ENCODE data around the gene HIPK2. TPM values are rescaled to one million over a fixed set of nuclear protein-coding genes. Genes with fewer than 3 reads are reported as not detected.

The HIPK2 gene
- total and polyA plus RNA-seq, 2 of the 4 experiments (the other 2 are of a cell fraction): 22.0 to 27.1 TPM

DNA sequence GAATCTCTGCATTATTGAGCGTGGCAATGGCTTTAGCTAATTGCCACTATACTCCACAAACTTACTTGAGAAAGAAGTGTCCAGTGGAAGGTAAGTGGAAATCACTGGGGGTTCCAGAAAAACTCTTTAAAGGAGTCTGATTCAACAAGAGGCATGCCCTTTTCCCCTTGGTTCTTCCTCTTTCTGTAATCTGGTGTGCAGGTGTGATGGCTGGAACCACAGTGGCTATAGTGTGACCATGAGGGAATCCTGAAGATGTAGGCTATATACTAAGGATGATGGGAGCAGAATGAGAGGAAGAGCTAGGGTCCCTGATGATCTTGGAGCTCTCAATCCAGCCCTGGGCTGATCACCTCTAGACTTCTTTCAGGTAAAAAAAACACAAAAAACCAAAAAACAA is 256.4 kb downstream of the HIPK2 start:
- Histone ChIP-seq H2BK120ac (ENCODE audit: low read depth, low read length) (no peak overlapping the region), H3K4me3 (ENCODE audit: insufficient read depth, low read depth, low read length) (no peak overlapping the region), H4K91ac (ENCODE audit: insufficient read depth, low read depth, low read length) (no peak overlapping the region), H3K9ac (ENCODE audit: low read depth, low read length) (no peak overlapping the region), H3K4me2 (ENCODE audit: low read depth, low read length) (no peak overlapping the region), H3K36me3 (ENCODE audit: control insufficient read depth, insufficient read depth, low read length) (no peaks in the 10 kb centered on the region), H2AFZ (replicated peaks; ENCODE audit: low read length, poor library complexity) (no peak overlapping the region), H2BK5ac (ENCODE audit: low read depth, low read length, poor library complexity, severe bottlenecking) (no peak overlapping the region), H4K5ac (ENCODE audit: low read depth, low read length) (no peak overlapping the region), H3K27me3 (ENCODE audit: control insufficient read depth, insufficient read depth, low read length) (peaks cover 50% of the 10 kb centered on the region), H4K20me1 (ENCODE audit: insufficient read depth, low read length) (no peaks in the 10 kb centered on the region), H2AK9ac (replicated peaks; ENCODE audit: low read depth, low read length, poor library complexity) (no peak overlapping the region), H2AK5ac (ENCODE audit: low read depth, low read length) (no peak overlapping the region), H3K23ac (ENCODE audit: low read depth, low read length) (no peak overlapping the region), H2BK15ac (ENCODE audit: low read depth, low read length) (no peak overlapping the region), H3K79me1 (ENCODE audit: low read depth in 1 of 2, low read length in 2 of 2) (no peaks in the 10 kb centered on the region), H3K9me1 (ENCODE audit: insufficient read depth, low read length) (no peaks in the 10 kb centered on the region), H3K14ac (replicated peaks; ENCODE audit: low read depth, low read length) (no peak overlapping the region), H3K27ac (ENCODE audit: insufficient read depth, low read length) (no peak overlapping the region), H3K18ac (ENCODE audit: low read depth, low read length) (no peak overlapping the region), H2BK20ac (ENCODE audit: low read depth, low read length) (no peak overlapping the region), H3K4ac (ENCODE audit: low read depth, low read length) (no peak overlapping the region), H3K4me1 (ENCODE audit: control insufficient read depth, insufficient read depth, low read length) (no peaks in the 10 kb centered on the region), H4K8ac (ENCODE audit: low read depth in 2 of 2, low read length in 2 of 2) (no peak overlapping the region), H3K56ac (ENCODE audit: extremely low read depth, insufficient read depth, low read length) (no peak overlapping the region), H3K9me3 (ENCODE audit: control insufficient read depth, insufficient read depth, low read length) (peaks cover 4% of the 10 kb centered on the region)
- TF ChIP-seq MAZ (IDR thresholded peaks at IDR 0.05; ENCODE audit: borderline replicate concordance, low read depth, low read length): no peak
- no peak for TF ChIP-seq MXI1 (IDR thresholded peaks at IDR 0.05; ENCODE audit: borderline replicate concordance, low read depth, low read length)
- TF ChIP-seq SMC3 (IDR thresholded peaks at IDR 0.05; ENCODE audit: low read depth, low read length): no peak
- no peak for TF ChIP-seq POLR2A (IDR thresholded peaks at IDR 0.05; ENCODE audit: low read depth, low read length)
- TF ChIP-seq USF2 (IDR thresholded peaks at IDR 0.05; ENCODE audit: low read depth, low read length): no peak
- TF ChIP-seq CHD1 (IDR thresholded peaks at IDR 0.05; ENCODE audit: low read depth, low read length): no peak
- no peak for TF ChIP-seq RCOR1 (IDR thresholded peaks at IDR 0.05; ENCODE audit: insufficient replicate concordance, low read length)
- TF ChIP-seq, protein P1, sequence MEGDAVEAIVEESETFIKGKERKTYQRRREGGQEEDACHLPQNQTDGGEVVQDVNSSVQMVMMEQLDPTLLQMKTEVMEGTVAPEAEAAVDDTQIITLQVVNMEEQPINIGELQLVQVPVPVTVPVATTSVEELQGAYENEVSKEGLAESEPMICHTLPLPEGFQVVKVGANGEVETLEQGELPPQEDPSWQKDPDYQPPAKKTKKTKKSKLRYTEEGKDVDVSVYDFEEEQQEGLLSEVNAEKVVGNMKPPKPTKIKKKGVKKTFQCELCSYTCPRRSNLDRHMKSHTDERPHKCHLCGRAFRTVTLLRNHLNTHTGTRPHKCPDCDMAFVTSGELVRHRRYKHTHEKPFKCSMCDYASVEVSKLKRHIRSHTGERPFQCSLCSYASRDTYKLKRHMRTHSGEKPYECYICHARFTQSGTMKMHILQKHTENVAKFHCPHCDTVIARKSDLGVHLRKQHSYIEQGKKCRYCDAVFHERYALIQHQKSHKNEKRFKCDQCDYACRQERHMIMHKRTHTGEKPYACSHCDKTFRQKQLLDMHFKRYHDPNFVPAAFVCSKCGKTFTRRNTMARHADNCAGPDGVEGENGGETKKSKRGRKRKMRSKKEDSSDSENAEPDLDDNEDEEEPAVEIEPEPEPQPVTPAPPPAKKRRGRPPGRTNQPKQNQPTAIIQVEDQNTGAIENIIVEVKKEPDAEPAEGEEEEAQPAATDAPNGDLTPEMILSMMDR (conservative IDR thresholded peaks at IDR 0.05; ENCODE audit: low read depth, low read length): no peak
- TF ChIP-seq ELK1 (IDR thresholded peaks at IDR 0.05; ENCODE audit: borderline replicate concordance, low read depth, low read length): no peak
- ATAC-seq (ENCODE audit: low read depth): no peak
- intact Hi-C loops (cut with micrococcal nuclease): no loop called here
- no peak for DNase-seq
- in situ Hi-C loops (cut with MboI; ENCODE audit: low sequenced_read_pairs): no loop called here
- no TSS peak for BruUV-seq (replicated peaks)
- no CpG with 5 or more reads among the region's 1 CpG for WGBS, 2 experiments (ENCODE audit: extremely low coverage in 2 of 2, insufficient read length in 1 of 2)
- ChIA-PET CTCF (no interaction called here), POLR2A (ENCODE audit: unreplicated experiment) (no interaction called here)
- dilution Hi-C loops (cut with HindIII; ENCODE audit: low sequenced_read_pairs, unreplicated experiment): no loop called here

Data from IMR-90 (cell line).